K562 (cell line): ENCODE results near the gene EBI3. TPM values are rescaled to one million over a fixed set of nuclear protein-coding genes. Genes with fewer than 3 reads are reported as not detected.

Source experiments
- AFF4 ChIP-seq: sonication (generic); formaldehyde crosslinking; IDR thresholded peaks from 2 replicates; pipeline ENCODE4 v1.8.0; 2023; ENCODE audit warnings: mild to moderate bottlenecking, missing genetic modification reagents
- ATF6 ChIP-seq: sonication (generic); formaldehyde crosslinking; IDR thresholded peaks from 2 replicates; pipeline ENCODE4 v1.4.0; 2020; ENCODE audit warnings: mild to moderate bottlenecking, missing genetic modification reagents
- CCNT2 ChIP-seq: IDR thresholded peaks from 2 replicates; pipeline ENCODE4 v1.6.1; 2011; ENCODE audit warnings: borderline replicate concordance, low read depth, mild to moderate bottlenecking, moderate library complexity, mixed read lengths, low read length; ENCODE audit not compliant: insufficient read length; ENCODE audit errors: extremely low read depth
- GTF2A2 ChIP-seq: IDR thresholded peaks from 2 replicates; pipeline ENCODE4 v1.6.1; 2016; ENCODE audit warnings: mild to moderate bottlenecking, missing genetic modification characterization, missing compliant biosample characterization
- HDAC1 ChIP-seq, 2 experiments: fragments of 450-650 bp; IDR thresholded peaks; 2 replicates each; pipeline ENCODE4 v1.6.1; 2016 to 2017; ENCODE audit warnings: inconsistent platforms in 1 of 2, mild to moderate bottlenecking in 1 of 2, moderate library complexity in 1 of 2
- HEY1 ChIP-seq: fragments of 250-450 bp; sonication (Bioruptor Pico); IDR thresholded peaks from 2 replicates; pipeline ENCODE4 v1.5.0; 2020; ENCODE audit warnings: mild to moderate bottlenecking, moderate library complexity, borderline replicate concordance
- ILF3 ChIP-seq: fragments of 450-650 bp; IDR thresholded peaks from 2 replicates; pipeline ENCODE4 v1.6.1; 2018; ENCODE audit warnings: antibody characterized with exemption, mild to moderate bottlenecking, moderate library complexity, borderline replicate concordance
- MXD1 ChIP-seq: fragments of 250-450 bp; sonication (Bioruptor Pico); IDR thresholded peaks from 2 replicates; pipeline ENCODE4 v1.8.0; 2021; ENCODE audit warnings: borderline replicate concordance, mild to moderate bottlenecking, moderate library complexity; ENCODE audit not compliant: poor library complexity, severe bottlenecking
- MXI1 ChIP-seq: IDR thresholded peaks from 2 replicates; pipeline ENCODE4 v1.6.1; 2011; ENCODE audit warnings: low read depth, mild to moderate bottlenecking, improper control_type of control experiment, low read length
- OTX1 ChIP-seq: fragments of 450-650 bp; formaldehyde crosslinking; IDR thresholded peaks from 2 replicates; pipeline ENCODE4 v1.4.0; 2022; ENCODE audit warnings: mild to moderate bottlenecking
- ZMIZ1 ChIP-seq, 2 experiments: fragments of 150-350 bp in 1 of 2; IDR thresholded peaks; 2 replicates each; pipeline ENCODE4 v1.6.1; 2012 to 2016; ENCODE audit warnings: low read depth in 2 of 2, low read length in 2 of 2, mild to moderate bottlenecking in 1 of 2, moderate library complexity in 1 of 2
- ZNF277 ChIP-seq: fragments of 250-450 bp; sonication (Bioruptor Pico); IDR thresholded peaks from 2 replicates; pipeline ENCODE4 v1.8.0; 2022; ENCODE audit warnings: inconsistent platforms, mild to moderate bottlenecking, moderate library complexity, borderline replicate concordance
- polyA plus RNA-seq, 8 experiments: library from polyadenylated mRNA; depleted of rRNA in 4 of 8; stranded (reverse) in 5 of 8; unstranded in 3 of 8; fragments of >200 nt; fragmentation: Nextera tagmentation in 2 of 8; fragmentation: Illumina TruSeq in 1 of 8; extraction: Ambion mirVana in 2 of 8; extraction: Trizol in 1 of 8; gene quantifications; 2 replicates each; pipeline versions ENCODE4 v1.2.1 to v1.2.3, GENCODE V29; 2011 to 2014; ENCODE audit warnings: inconsistent platforms in 1 of 8, missing spikeins in 1 of 8
- total RNA-seq, 7 experiments: library from RNA; depleted of rRNA in 6 of 7; stranded (reverse); fragments of >200 nt in 6 of 7; fragmentation: Illumina TruSeq in 2 of 7; extraction: Trizol in 2 of 7; gene quantifications; 2 replicates each; pipeline versions ENCODE4 v1.2.1 to v1.2.3, GENCODE V29; 2011 to 2021; ENCODE audit warnings: low replicate concordance in 1 of 7

The EBI3 gene
- total and polyA plus RNA-seq, 9 of the 15 experiments (the other 6 are each of a cell fraction or from before 2014, with no cell fraction given) = 0.08 to 0.35 (median 0.22) TPM; not detected in 6

- TF ChIP-seq AFF4 (CRISPR knock-in tag) (no peak), ILF3 (no peak), MXD1 (CRISPR knock-in tag) (no peak), HDAC1 (IDR thresholded peaks at IDR 0.05) (peak in 1 of 2 experiments; percentile 38; a peak in 1 of 4 replicates), ATF6 (CRISPR knock-in tag) (no peak), HEY1 (CRISPR knock-in tag) (no peak), MXI1 (no peak), OTX1 (CRISPR knock-in tag) (0 out of 2 replicates have a peak, but pooled peaks have one; percentile 71), CCNT2 (no peak), GTF2A2 (no peak), ZNF277 (no peak), ZMIZ1 (IDR thresholded peaks at IDR 0.05; ENCODE audit: low read depth in 2 of 2, low read length in 2 of 2) (no peak)
Observed at GRCh38 chr19:4267101-4267900, 38.0 kb downstream of the EBI3 start (continued).
